Neural progenitor cell (in vitro differentiated cells): ENCODE measurements around the gene C1orf87. TPM values are rescaled to one million over a fixed set of nuclear protein-coding genes. Genes with fewer than 3 reads are reported as not detected.

Source experiments
- DNase-seq: peaks from one replicate; pipeline ENCODE4 v3.0.0-alpha.2; 2016; ENCODE audit warnings: low spot score
- H2AFZ ChIP-seq: fragments of 200-600 bp; sonication (generic); replicated peaks from 2 replicates; pipeline ENCODE4 v1.6.1; 2016; ENCODE audit warnings: antibody characterized with exemption
- H3F3A ChIP-seq: fragments of 200-600 bp; sonication (generic); 2 replicates; pipeline ENCODE4 v1.6.1; 2016; ENCODE audit warnings: antibody characterized with exemption, low read depth
- H3K27ac ChIP-seq: fragments of 200-600 bp; sonication (generic); 2 replicates; pipeline ENCODE4 v1.5.1; 2016; ENCODE audit warnings: mild to moderate bottlenecking
- H3K27me3 ChIP-seq: fragments of 200-600 bp; sonication (generic); 2 replicates; pipeline ENCODE4 v1.6.1; 2016; ENCODE audit warnings: mild to moderate bottlenecking, moderate library complexity
- H3K36me3 ChIP-seq: fragments of 200-600 bp; sonication (generic); 2 replicates; pipeline ENCODE4 v1.5.1; 2016
- H3K4me1 ChIP-seq: fragments of 200-600 bp; sonication (generic); 2 replicates; pipeline ENCODE4 v1.6.1; 2016; ENCODE audit warnings: mixed run types
- H3K4me2 ChIP-seq: fragments of 200-600 bp; sonication (generic); 2 replicates; pipeline ENCODE4 v1.6.1; 2016
- H3K4me3 ChIP-seq: fragments of 200-600 bp; sonication (generic); 2 replicates; pipeline ENCODE4 v1.5.1; 2016
- H3K79me2 ChIP-seq: fragments of 200-600 bp; sonication (generic); 2 replicates; pipeline ENCODE4 v1.6.1; 2016; ENCODE audit warnings: low read depth
- H3K9ac ChIP-seq: fragments of 200-600 bp; sonication (generic); 2 replicates; pipeline ENCODE4 v1.6.1; 2016
- H3K9me3 ChIP-seq: fragments of 200-600 bp; sonication (generic); 2 replicates; pipeline ENCODE4 v1.5.1; 2016; ENCODE audit warnings: low read depth
- H4K20me1 ChIP-seq: fragments of 200-600 bp; sonication (generic); 2 replicates; pipeline ENCODE4 v1.6.1; 2016; ENCODE audit warnings: low read depth
- H3K27ac Mint-ChIP-seq: 3 replicates; pipeline ENCODE4 v1.8.0; 2021; ENCODE audit warnings: mixed read lengths
- H3K27me3 Mint-ChIP-seq: 2 replicates; pipeline ENCODE4 v1.8.0; 2022; ENCODE audit warnings: low read depth, mild to moderate bottlenecking, inconsistent platforms, moderate library complexity, mixed read lengths; ENCODE audit not compliant: insufficient read depth
- H3K36me3 Mint-ChIP-seq: 3 replicates; pipeline ENCODE4 v1.8.0; 2021; ENCODE audit warnings: mixed read lengths
- H3K4me1 Mint-ChIP-seq: 3 replicates; pipeline ENCODE4 v1.8.0; 2021; ENCODE audit warnings: mixed read lengths
- H3K4me3 Mint-ChIP-seq: 3 replicates; pipeline ENCODE4 v1.8.0; 2021; ENCODE audit warnings: mild to moderate bottlenecking, moderate library complexity, mixed read lengths
- H3K9me3 Mint-ChIP-seq: 3 replicates; pipeline ENCODE4 v1.8.0; 2020; ENCODE audit warnings: mixed read lengths
- CTCF ChIP-seq: fragments of 200-600 bp; sonication (generic); IDR thresholded peaks from 2 replicates; pipeline ENCODE4 v1.5.1; 2017; ENCODE audit warnings: antibody characterized with exemption, mild to moderate bottlenecking
- EZH2 ChIP-seq: fragments of 200-600 bp; sonication (generic); IDR thresholded peaks from 2 replicates; pipeline ENCODE4 v1.6.1; 2017; ENCODE audit warnings: antibody characterized with exemption, mild to moderate bottlenecking, moderate library complexity
- EZH2phosphoT487 ChIP-seq: fragments of 200-600 bp; sonication (generic); IDR thresholded peaks from 2 replicates; pipeline ENCODE4 v1.6.1; 2017; ENCODE audit warnings: antibody characterized with exemption
- total RNA-seq: library from RNA; depleted of rRNA; stranded (reverse); fragments of >200 nt; gene quantifications from 2 replicates; pipeline ENCODE4 v1.2.3, GENCODE V29; 2015; ENCODE audit warnings: low replicate concordance

Gene C1orf87
- total RNA-seq, 1 donor from 2014 or later: not detected

- peaks cover 8% of the 10 kb centered on the region for H3K4me1 Mint-ChIP-seq
- Histone ChIP-seq H3K27ac (no peak overlapping the region), H3K4me3 (no peak overlapping the region), H3K4me2 (no peak overlapping the region), H3K9me3 (no peaks in the 10 kb centered on the region), H3F3A (no peaks in the 10 kb centered on the region), H3K79me2 (no peaks in the 10 kb centered on the region), H3K4me1 (no peaks in the 10 kb centered on the region), H2AFZ (no peak overlapping the region), H3K27me3 (no peaks in the 10 kb centered on the region), H3K9ac (no peak overlapping the region), H4K20me1 (no peaks in the 10 kb centered on the region), H3K36me3 (no peaks in the 10 kb centered on the region)
- H3K27me3 Mint-ChIP-seq: peaks cover 3% of the 10 kb centered on the region
- TF ChIP-seq EZH2 (no peak), CTCF (no peak), EZH2phosphoT487 (no peak)
- H3K4me3 Mint-ChIP-seq: no peak overlapping the region
- no peak overlapping the region for H3K27ac Mint-ChIP-seq
- no peaks in the 10 kb centered on the region for H3K36me3 Mint-ChIP-seq
- no peaks in the 10 kb centered on the region for H3K9me3 Mint-ChIP-seq
- DNase-seq: no peak
Observed at GRCh38 chr1:60108196-60108595, 34.6 kb upstream of the C1orf87 start.

DNA sequence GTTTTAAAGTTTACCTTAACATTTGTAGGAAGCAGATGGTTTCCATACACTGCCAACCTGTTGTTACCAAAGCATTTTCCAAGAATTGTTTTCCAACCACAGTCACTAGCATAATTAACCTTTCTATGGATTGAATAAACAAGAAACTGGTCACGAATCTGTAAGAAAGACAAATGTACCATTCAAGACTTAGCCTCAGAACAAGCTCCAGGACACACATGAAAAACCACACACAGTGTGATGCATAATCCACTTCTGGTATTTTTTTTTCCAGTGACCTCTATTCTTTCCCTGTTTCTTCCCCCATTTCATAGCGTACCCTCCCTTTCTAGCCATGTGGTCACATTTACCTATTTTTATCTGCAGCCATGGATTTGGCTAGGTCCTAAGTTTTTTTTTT, 29.6 kb upstream of the C1orf87 start:
- no peaks in the 10 kb centered on the region for H3F3A ChIP-seq
- Mint-ChIP-seq H3K27me3 (peaks cover 3% of the 10 kb centered on the region), H3K36me3 (no peaks in the 10 kb centered on the region), H3K9me3 (no peaks in the 10 kb centered on the region), H3K4me1 (peaks cover 1% of the 10 kb centered on the region), H3K27ac (no peak overlapping the region), H3K4me3 (no peak overlapping the region)
- H4K20me1 ChIP-seq: no peaks in the 10 kb centered on the region
- H3K36me3 ChIP-seq: no peaks in the 10 kb centered on the region
- H3K27me3 ChIP-seq: no peaks in the 10 kb centered on the region
- no peak overlapping the region for H3K9ac ChIP-seq
- H3K4me1 ChIP-seq: no peaks in the 10 kb centered on the region
- no peaks in the 10 kb centered on the region for H3K9me3 ChIP-seq
- no peak for DNase-seq
- no peak for TF ChIP-seq CTCF
- TF ChIP-seq EZH2: no peak
- TF ChIP-seq EZH2phosphoT487: no peak
- H3K27ac ChIP-seq: no peak overlapping the region
- no peak overlapping the region for H3K4me3 ChIP-seq
- H2AFZ ChIP-seq: no peak overlapping the region
- no peak overlapping the region for H3K4me2 ChIP-seq
- H3K79me2 ChIP-seq: no peaks in the 10 kb centered on the region

DNA sequence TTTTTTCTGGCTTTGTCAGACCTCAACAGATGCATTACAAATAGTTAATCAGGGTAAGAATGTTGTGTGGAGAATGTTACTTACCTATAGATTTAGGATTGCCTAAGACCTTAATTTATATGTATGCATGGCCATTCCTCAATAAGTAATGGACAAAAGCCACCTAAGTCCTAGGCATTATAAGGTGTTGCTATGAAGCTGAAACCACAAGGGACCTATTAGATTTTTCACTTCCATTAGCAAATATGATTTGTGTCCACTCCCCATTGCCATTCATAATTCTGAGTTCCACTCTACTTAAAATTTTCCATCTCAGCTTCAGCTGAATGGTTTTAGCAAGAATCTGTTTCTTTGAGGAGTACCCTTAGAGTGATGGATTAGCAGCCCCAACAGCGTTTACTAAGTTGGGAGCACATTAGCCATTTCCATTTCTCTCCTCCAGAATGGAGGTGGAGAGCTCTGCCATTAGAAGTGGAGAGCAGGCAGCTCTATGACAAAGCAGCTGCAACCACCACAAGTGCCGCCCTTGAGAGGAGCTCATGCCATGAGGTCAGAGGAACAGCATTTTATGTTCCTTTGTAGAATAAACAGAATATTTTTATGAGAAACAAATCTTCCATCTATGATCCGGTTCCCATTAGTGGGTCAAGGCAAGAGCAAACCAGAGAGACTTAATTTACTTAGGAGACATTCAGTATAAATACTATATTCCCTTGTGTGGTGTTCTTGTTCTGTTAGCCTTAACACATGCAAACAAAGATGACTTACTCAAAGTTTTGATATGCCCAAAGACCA, 28.9 kb upstream of the C1orf87 start:
- no peak overlapping the region for H3K4me3 Mint-ChIP-seq
- Histone ChIP-seq H3K36me3 (no peaks in the 10 kb centered on the region), H4K20me1 (no peaks in the 10 kb centered on the region), H3K9me3 (no peaks in the 10 kb centered on the region), H3K4me2 (no peak overlapping the region), H3F3A (no peaks in the 10 kb centered on the region), H3K79me2 (no peaks in the 10 kb centered on the region), H3K4me3 (no peak overlapping the region), H2AFZ (no peak overlapping the region), H3K27ac (no peak overlapping the region), H3K9ac (no peak overlapping the region), H3K27me3 (no peaks in the 10 kb centered on the region), H3K4me1 (no peaks in the 10 kb centered on the region)
- no peaks in the 10 kb centered on the region for H3K36me3 Mint-ChIP-seq
- no peak overlapping the region for H3K27ac Mint-ChIP-seq
- no peak for DNase-seq
- H3K27me3 Mint-ChIP-seq: peaks cover 3% of the 10 kb centered on the region
- no peak for TF ChIP-seq EZH2
- no peak for TF ChIP-seq EZH2phosphoT487
- TF ChIP-seq CTCF: no peak
- no peaks in the 10 kb centered on the region for H3K9me3 Mint-ChIP-seq
- no peaks in the 10 kb centered on the region for H3K4me1 Mint-ChIP-seq
